Thyroid gland (tissue), 4 donors: ENCODE measurements around the gene GIMAP1. TPM values are rescaled to one million over a fixed set of nuclear protein-coding genes. Genes with fewer than 3 reads are reported as not detected.
A peak's percentile ranks its signal among the peaks of the same experiment; 100 is the strongest.

Source experiments
- DNase-seq, 2 donors: peaks; one replicate each; pipeline ENCODE4 v3.0.0-alpha.2; 2019
- H3K27ac ChIP-seq, 3 donors: fragments of 200-600 bp; sonication (generic); 1 replicate in 2 of 3; 2 replicates in 1 of 3; pipeline ENCODE4 v1.5.1; 2016 to 2019; ENCODE audit warnings: mild to moderate bottlenecking in 1 of 3, moderate library complexity in 1 of 3
- H3K27me3 ChIP-seq: fragments of 200-600 bp; sonication (generic); one replicate; pipeline ENCODE4 v1.5.1; 2019
- H3K36me3 ChIP-seq, 2 donors: fragments of 200-600 bp; sonication (generic); one replicate each; pipeline ENCODE4 v1.5.1; 2016 to 2019
- H3K4me1 ChIP-seq, 2 donors: fragments of 200-600 bp; sonication (generic); one replicate each; pipeline ENCODE4 v1.5.1; 2017 to 2019
- H3K4me3 ChIP-seq, 3 donors: fragments of 200-600 bp; sonication (generic); replicated peaks in 1 of 3; 1 replicate in 2 of 3; 2 replicates in 1 of 3; pipeline ENCODE4 v1.5.1; 2016; ENCODE audit warnings: mild to moderate bottlenecking in 1 of 3
- H3K9me3 ChIP-seq: fragments of 200-600 bp; sonication (generic); one replicate; pipeline ENCODE4 v1.5.1; 2017
- CTCF ChIP-seq, 6 experiments: fragments of 200-600 bp in 3 of 6; fragments of 450-650 bp in 3 of 6; sonication (generic) in 3 of 6; IDR thresholded peaks; one replicate each; pipeline ENCODE4 v1.5.1; 2016 to 2019; ENCODE audit warnings: antibody characterized with exemption in 6 of 6, mild to moderate bottlenecking in 2 of 6, inconsistent platforms in 1 of 6, moderate library complexity in 1 of 6
- POLR2A ChIP-seq, 2 donors: fragments of 450-650 bp; IDR thresholded peaks; one replicate each; pipeline ENCODE4 v1.6.1; 2017; ENCODE audit warnings: antibody characterized with exemption in 2 of 2, mild to moderate bottlenecking in 2 of 2, moderate library complexity in 1 of 2
- WGBS, 2 donors: methylation state at CpG; one replicate each; pipeline ENCODE4 v1.1.5; 2017; 5-methylcytosine and 5-hydroxymethylcytosine counted together
- intact Hi-C: fragments of 100-400 bp; cut with DNase I; formaldehyde crosslinking; loops from one replicate; pipeline ENCODE4 v1.15.1; 2023
- total RNA-seq, 4 donors: library from RNA; depleted of rRNA; stranded (reverse); fragments of >200 nt; gene quantifications; one replicate each; pipeline ENCODE4 v1.2.3, GENCODE V29; 2016

GIMAP1 gene
- total RNA-seq, 4 donors from 2014 or later = 6.7 to 23.6 (median 9.6) TPM

GRCh38 chr7:150748376-150748775 lies 32.0 kb downstream of the GIMAP1 start:
- Histone ChIP-seq H3K9me3 (no peaks in the 10 kb centered on the region), H3K4me1 (no peaks in the 10 kb centered on the region), H3K4me3 (no peak overlapping the region), H3K27ac (no peak overlapping the region), H3K36me3 (no peaks in the 10 kb centered on the region), H3K27me3 (no peaks in the 10 kb centered on the region)
- 51 to 73% methylated on average over 4 of the region's 4 CpGs for WGBS, 2 donors
- no peak for TF ChIP-seq CTCF (IDR thresholded peaks at IDR 0.05)
- no peak for TF ChIP-seq POLR2A (IDR thresholded peaks at IDR 0.05)
- intact Hi-C loops = loop anchor here (10.0 kb wide), 1 partner anchor 294 kb away; the partner anchor contains the start of gene GIMAP8
- DNase-seq = no peak

- H3K27ac ChIP-seq = no peak overlapping the region
- intact Hi-C loops = no loop called here
- WGBS, 2 donors = 45 to 53% methylated on average over 2 of the region's 2 CpGs
- no peaks in the 10 kb centered on the region for H3K27me3 ChIP-seq
- H3K36me3 ChIP-seq = no peaks in the 10 kb centered on the region
- no peak overlapping the region for H3K4me3 ChIP-seq
- no peaks in the 10 kb centered on the region for H3K9me3 ChIP-seq
- DNase-seq = no peak
- TF ChIP-seq CTCF (IDR thresholded peaks at IDR 0.05) (no peak), POLR2A (IDR thresholded peaks at IDR 0.05) (no peak)
- H3K4me1 ChIP-seq = no peaks in the 10 kb centered on the region
Measured at GRCh38 chr7:150751702-150752101, 35.3 kb downstream of the GIMAP1 start.

GRCh38 chr7:150753239-150753638 lies 36.8 kb downstream of the GIMAP1 start:
- H3K36me3 ChIP-seq = no peaks in the 10 kb centered on the region
- intact Hi-C loops = no loop called here
- WGBS, 2 donors = 58 to 60% methylated on average over 6 of the region's 6 CpGs

GRCh38 chr7:150753826-150754603 lies 37.6 kb downstream of the GIMAP1 start:
- intact Hi-C loops = no loop called here
- Histone ChIP-seq H3K9me3 (no peaks in the 10 kb centered on the region), H3K27ac (no peak overlapping the region)

More at GRCh38 chr7:150753239-150753638, 36.8 kb downstream of the GIMAP1 start:
- DNase-seq = no peak
- Histone ChIP-seq H3K9me3 (no peaks in the 10 kb centered on the region), H3K27ac (no peak overlapping the region), H3K4me1 (no peaks in the 10 kb centered on the region), H3K27me3 (no peaks in the 10 kb centered on the region), H3K4me3 (no peak overlapping the region)
- TF ChIP-seq POLR2A (IDR thresholded peaks at IDR 0.05) (no peak), CTCF (IDR thresholded peaks at IDR 0.05) (no peak)

More at GRCh38 chr7:150753826-150754603, 37.6 kb downstream of the GIMAP1 start:
- Histone ChIP-seq H3K36me3 (no peaks in the 10 kb centered on the region), H3K4me3 (no peak overlapping the region), H3K4me1 (no peaks in the 10 kb centered on the region), H3K27me3 (no peaks in the 10 kb centered on the region)
- no peak for DNase-seq
- 40 to 43% methylated on average over 3 of the region's 3 CpGs for WGBS, 2 donors
- TF ChIP-seq POLR2A (IDR thresholded peaks at IDR 0.05) (no peak), CTCF (IDR thresholded peaks at IDR 0.05) (peak in 1 of 6 experiments; percentile 22)
